HG03103 (cell line): Measurements from ENCODE around the gene DLST.
A peak's percentile ranks its signal among the peaks of the same experiment; 100 is the strongest.

Source experiments
- ATAC-seq: cut with Tn5 transposase; IDR thresholded peaks from one replicate; pipeline ENCODE4 v1.9.1; 2021; ENCODE audit warnings: low read depth; ENCODE audit not compliant: unreplicated experiment

The DLST gene

GRCh38 chr14:74881431-74882102, at the start of gene DLST:
DLST (plus strand) TSS chr14:74881916; CDS start chr14:74881954, 38 bp downstream.
- peak; percentile 83 for ATAC-seq

GRCh38 chr14:74832849-74833248, 48.9 kb upstream of the DLST start:
- no peak for ATAC-seq

DNA sequence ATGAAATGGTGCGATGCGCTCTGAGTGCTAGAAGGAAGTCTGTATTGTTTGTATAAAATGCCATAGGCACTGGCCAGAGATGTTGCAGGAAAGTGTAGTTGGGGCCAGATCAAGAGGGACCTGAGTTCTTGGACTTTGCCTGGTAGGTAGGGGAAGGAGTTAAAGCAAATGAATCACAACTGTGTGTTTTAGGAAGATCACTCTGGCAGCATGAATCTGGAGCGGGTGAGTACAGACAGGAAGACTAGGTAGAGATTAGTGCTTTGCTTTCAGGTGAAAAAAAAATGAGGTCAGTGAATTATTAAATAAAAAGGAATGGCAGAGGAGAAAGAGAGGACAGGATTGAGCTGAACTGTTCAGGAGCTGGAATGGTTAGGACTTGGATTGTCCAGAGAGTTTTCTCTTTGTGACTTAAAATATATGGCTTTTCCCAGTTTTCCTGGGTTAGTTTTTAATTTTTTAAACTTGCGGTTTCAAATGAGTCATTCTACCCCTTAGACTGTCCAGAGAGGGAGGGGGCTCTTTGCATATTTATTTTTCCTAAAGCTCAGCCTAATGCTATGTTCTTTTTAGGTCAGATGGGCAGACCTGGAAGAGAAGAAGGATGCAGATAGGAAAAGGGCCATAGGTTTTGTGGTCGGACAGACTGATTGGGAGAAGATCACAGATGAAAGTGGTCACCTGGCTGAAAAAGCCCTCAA, 46.9 kb upstream of the DLST start:
- ATAC-seq, result no peak

GRCh38 chr14:74835645-74836250, 46.0 kb upstream of the DLST start:
- no peak for ATAC-seq

- no peak for ATAC-seq
Measured at GRCh38 chr14:74836251-74836960, 45.3 kb upstream of the DLST start.

- no peak for ATAC-seq
Measured at GRCh38 chr14:74838166-74838565, 43.5 kb upstream of the DLST start.

DNA sequence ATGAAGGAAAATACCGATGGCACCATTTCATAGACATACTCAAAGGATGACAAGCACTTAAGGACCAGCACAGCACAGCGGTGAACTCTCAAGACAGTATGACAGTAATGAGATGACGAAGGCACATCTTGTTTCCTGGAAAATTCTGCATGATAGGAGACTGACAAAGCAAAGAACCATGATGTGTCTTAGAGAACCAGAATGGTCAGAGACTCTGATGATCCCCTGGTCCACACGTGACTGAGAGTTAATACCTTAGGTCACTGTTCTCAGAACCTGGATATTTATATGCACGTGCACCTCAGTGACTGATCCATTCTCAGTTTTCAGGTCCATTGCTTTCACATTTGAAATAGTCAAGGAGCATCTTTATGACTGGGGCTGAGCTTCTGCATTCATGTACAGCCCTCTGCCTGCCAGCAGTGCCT, 41.1 kb upstream of the DLST start:
- no peak for ATAC-seq

- ATAC-seq, result no peak
Measured at GRCh38 chr14:74841230-74842207, 40.2 kb upstream of the DLST start.

GRCh38 chr14:74843653-74844052, 38.1 kb upstream of the DLST start:
- ATAC-seq, result no peak

- no peak for ATAC-seq
Measured at GRCh38 chr14:74846168-74846567, 35.5 kb upstream of the DLST start.

DNA sequence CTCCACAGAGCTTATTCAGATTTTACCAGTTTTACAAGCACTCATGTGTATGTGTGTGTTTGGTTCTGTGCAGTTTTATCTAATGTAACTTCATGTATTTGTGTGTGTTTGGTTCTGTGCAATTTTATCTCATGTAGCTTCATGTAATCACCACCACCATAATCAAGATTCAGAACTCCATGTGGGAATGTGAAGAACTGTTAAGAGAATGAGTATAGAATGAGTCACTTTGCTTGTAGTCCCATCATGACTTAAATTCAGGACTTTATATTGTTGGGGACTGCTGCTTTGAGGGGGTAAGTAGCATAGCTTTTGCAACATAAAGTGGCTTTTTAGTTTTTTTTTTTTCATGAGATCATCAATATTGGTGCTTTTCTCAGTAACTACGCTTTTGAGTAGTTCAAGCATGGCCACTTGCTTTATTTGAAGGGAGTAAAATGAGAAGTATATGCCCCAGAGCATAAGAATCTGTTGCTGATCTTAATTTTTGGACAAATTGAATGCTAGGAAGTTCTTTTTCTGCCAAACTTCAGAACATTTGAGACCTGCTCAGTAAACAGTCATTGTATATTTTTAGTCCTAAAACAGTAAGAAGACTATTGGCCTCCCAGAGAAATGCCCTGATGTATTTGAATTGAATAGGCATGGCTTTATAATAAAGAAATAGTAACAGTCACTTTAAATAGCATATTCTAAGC, 34.6 kb upstream of the DLST start:
- ATAC-seq, result no peak

DNA sequence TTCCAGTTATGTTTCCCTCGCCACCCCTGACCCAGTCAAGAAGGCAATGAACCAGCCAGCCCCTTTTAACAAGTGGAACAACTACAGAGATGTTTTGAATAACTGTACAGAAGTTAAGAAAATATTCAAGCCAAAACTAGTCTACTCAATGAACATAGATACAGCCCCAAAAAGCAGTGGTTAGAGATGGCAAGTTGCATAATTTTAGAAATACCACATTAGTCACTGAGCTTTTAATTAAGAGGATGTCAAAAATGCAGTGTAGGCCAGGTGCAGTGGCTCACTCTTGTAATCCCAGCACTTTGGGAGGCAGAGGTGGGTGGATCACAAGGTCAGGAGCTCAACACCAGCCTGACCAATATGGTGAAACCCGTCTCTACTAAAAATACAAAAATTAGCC, 32.9 kb upstream of the DLST start:
- ATAC-seq, result no peak

DNA sequence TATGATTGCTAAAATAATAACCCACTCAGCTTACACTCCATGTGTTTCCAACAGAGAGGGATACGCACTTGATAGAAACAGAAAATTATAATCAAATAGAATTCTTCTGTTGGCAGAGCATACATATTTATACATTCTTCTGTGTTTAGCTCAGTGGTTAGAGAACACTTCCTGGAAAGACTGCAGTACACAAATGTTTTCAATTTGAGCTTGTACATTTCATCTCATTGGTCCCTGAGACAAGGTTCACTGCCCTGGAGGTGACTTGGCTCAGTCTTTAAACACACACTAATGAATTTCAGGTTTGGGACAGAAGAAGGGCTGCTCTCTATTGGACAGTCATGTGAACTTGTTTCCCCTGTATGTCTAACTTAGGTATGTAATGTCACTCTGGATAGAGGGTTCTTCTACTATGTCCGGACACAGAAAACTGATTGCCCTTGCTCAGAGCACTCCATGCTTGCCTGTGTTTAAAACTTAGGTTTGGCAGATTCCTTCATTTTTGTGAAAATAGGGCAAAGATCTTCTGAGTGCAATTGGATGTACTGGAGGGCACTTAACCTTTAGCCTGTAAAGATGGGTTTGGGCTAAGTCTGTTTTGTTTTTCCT, 28.7 kb upstream of the DLST start:
- no peak for ATAC-seq

GRCh38 chr14:74853581-74853980, 28.1 kb upstream of the DLST start:
- no peak for ATAC-seq

DNA sequence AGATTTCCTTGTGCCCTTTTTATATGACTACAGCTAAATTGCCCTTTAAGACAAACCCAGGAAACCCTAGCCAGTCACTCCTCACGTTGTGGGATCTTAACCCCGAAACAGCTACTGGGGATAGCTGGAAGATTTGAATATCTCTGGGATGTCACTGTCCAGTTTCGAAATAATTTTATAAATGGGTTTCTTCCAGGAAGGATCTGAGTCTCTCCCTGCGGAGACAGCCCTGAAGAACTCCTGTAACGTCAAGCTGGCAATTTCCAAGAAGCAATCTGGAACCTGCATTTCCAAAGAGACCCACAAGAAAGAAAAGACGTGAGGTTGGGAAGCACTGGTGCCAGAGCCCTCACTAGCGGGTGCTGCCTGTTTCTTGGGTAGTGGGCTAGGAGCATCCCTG, 26.7 kb upstream of the DLST start:
- ATAC-seq, result no peak

- no peak for ATAC-seq
Measured at GRCh38 chr14:74855945-74856344, 25.8 kb upstream of the DLST start.

- no peak for ATAC-seq
Measured at GRCh38 chr14:74856366-74856765, 25.4 kb upstream of the DLST start.

DNA sequence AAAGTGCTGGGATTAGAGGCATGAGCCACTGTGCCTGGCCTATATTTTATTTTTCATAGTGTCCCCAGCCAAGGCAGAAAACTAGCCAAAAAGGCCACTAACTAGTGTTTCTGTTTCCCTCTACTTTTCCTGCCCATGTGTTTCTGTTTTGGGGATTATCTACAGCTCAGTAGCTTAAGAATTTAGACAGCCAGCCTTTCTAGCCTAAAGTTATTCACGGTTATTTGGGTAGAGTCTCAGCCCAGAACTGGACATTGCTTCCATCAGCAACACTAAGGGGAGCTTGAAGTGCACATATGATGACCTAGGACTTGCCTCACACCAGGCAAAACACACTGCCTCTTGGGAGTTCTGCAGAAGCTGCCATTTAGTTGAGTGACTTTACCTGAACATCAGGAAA, 23.7 kb upstream of the DLST start:
- no peak for ATAC-seq
